ENCODE results near the gene MAST4. TPM values are rescaled to one million over a fixed set of nuclear protein-coding genes. Genes with fewer than 3 reads are reported as not detected.

Gene MAST4
- total RNA-seq, 1 experiment from 2014 or later = 10.9 TPM

DNA sequence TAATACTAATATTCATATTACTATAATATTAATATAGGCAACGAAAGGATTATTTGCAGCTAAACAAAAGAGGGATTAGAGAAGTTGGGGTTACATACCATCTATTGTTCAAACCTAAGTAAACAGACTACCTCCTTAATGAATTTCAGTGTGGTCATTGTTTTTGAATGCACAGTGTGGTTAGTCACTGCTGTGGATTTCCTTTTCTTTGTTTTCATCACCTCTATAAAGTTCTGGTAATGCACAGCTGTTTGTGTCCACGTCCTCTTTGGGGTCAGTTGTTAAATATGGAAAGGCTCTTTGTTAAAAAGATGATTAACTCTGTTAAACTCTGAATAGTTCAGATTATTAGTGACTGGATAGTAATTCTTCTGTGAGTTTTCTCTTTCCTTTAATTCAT is 233.6 kb downstream of the MAST4 start:
- intact Hi-C loops (cut with micrococcal nuclease; ENCODE audit: unreplicated experiment) = no loop called here
- DNase-seq = no peak
- no peaks in the 10 kb centered on the region for H3K27me3 Mint-ChIP-seq (ENCODE audit: unreplicated experiment)
- no peaks in the 10 kb centered on the region for H3K9me3 Mint-ChIP-seq (ENCODE audit: low read depth, unreplicated experiment)
- no peak overlapping the region for H3K4me3 Mint-ChIP-seq (ENCODE audit: low read depth, unreplicated experiment)
- peaks cover 4% of the 10 kb centered on the region for H3K36me3 Mint-ChIP-seq (ENCODE audit: insufficient read depth, unreplicated experiment)
- H3K27ac Mint-ChIP-seq (ENCODE audit: unreplicated experiment) = no peak overlapping the region
- CTCF ChIA-PET = interaction anchor here (1.6 to 2.1 kb wide), 2 partner anchors 11 kb away, joined by 3 to 8 read pairs; no protein-coding TSS in a partner anchor
- TF ChIP-seq, protein P1, sequence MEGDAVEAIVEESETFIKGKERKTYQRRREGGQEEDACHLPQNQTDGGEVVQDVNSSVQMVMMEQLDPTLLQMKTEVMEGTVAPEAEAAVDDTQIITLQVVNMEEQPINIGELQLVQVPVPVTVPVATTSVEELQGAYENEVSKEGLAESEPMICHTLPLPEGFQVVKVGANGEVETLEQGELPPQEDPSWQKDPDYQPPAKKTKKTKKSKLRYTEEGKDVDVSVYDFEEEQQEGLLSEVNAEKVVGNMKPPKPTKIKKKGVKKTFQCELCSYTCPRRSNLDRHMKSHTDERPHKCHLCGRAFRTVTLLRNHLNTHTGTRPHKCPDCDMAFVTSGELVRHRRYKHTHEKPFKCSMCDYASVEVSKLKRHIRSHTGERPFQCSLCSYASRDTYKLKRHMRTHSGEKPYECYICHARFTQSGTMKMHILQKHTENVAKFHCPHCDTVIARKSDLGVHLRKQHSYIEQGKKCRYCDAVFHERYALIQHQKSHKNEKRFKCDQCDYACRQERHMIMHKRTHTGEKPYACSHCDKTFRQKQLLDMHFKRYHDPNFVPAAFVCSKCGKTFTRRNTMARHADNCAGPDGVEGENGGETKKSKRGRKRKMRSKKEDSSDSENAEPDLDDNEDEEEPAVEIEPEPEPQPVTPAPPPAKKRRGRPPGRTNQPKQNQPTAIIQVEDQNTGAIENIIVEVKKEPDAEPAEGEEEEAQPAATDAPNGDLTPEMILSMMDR (IDR thresholded peaks at IDR 0.05; ENCODE audit: unreplicated experiment) = no peak
- peaks cover 28% of the 10 kb centered on the region for H3K4me1 Mint-ChIP-seq (ENCODE audit: low read depth, unreplicated experiment)
- no TSS peak for BruUV-seq (replicated peaks)

DNA sequence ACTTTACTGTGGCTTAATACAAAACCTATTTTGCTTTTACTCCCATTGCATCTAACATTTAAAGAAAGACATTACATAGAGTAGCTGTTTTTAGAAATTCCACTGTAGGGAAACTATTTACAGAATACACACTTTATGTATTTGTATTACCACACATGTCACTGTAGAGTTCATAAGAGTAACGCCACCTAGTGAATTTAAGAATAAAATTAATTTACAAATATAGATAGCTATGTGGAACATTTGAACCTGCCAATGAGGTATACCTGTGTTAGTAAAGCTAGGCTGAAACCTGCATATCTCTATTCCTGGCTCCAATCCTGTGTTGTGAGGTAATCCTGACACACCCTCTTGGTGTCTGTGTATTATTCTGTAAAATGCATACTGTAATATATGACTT is 234.4 kb downstream of the MAST4 start:
- intact Hi-C loops (cut with micrococcal nuclease; ENCODE audit: unreplicated experiment) = no loop called here
- no TSS peak for BruUV-seq (replicated peaks)
- no peaks in the 10 kb centered on the region for H3K9me3 Mint-ChIP-seq (ENCODE audit: low read depth, unreplicated experiment)
- H3K4me1 Mint-ChIP-seq (ENCODE audit: low read depth, unreplicated experiment) = peaks cover 28% of the 10 kb centered on the region
- TF ChIP-seq, protein P1 (IDR thresholded peaks at IDR 0.05; ENCODE audit: unreplicated experiment) = no peak
- CTCF ChIA-PET = interaction anchor here (1.0 to 2.1 kb wide), 2 partner anchors 8 to 10 kb away, joined by 3 to 8 read pairs; no protein-coding TSS in a partner anchor
- DNase-seq = no peak
- peaks cover 4% of the 10 kb centered on the region for H3K36me3 Mint-ChIP-seq (ENCODE audit: insufficient read depth, unreplicated experiment)
- H3K27ac Mint-ChIP-seq (ENCODE audit: unreplicated experiment) = no peak overlapping the region
- no peaks in the 10 kb centered on the region for H3K27me3 Mint-ChIP-seq (ENCODE audit: unreplicated experiment)
- H3K4me3 Mint-ChIP-seq (ENCODE audit: low read depth, unreplicated experiment) = no peak overlapping the region

DNA sequence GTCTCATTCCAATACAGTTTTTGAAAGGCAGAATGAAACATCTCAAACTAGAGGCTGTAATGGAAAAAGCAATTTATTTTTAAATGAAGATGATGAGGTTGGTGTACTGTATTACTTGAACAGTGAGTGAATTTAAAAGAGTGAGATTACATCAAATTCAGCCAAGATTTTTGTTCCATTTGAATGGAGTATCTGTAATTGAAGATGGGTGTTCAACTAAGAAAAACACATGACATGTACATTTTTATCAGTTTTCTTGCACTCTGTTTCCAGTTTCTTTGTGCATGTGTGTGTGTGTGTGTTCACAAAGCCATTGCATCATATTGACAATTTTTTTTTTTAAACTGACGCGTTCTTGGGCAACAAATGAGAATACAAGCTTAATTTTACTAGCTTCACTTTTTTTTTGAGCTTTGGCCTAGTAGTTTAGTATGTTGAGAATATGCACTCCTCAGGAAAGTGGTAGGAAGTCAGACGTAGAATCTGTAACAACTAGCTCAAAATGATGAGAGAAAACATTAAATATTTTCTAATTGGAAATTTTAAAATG is 243.5 kb downstream of the MAST4 start:
- Mint-ChIP-seq H3K27ac (ENCODE audit: unreplicated experiment) (no peak overlapping the region), H3K4me1 (ENCODE audit: low read depth, unreplicated experiment) (no peaks in the 10 kb centered on the region), H3K36me3 (ENCODE audit: insufficient read depth, unreplicated experiment) (no peaks in the 10 kb centered on the region), H3K4me3 (ENCODE audit: low read depth, unreplicated experiment) (no peak overlapping the region), H3K27me3 (ENCODE audit: unreplicated experiment) (no peaks in the 10 kb centered on the region), H3K9me3 (ENCODE audit: low read depth, unreplicated experiment) (no peaks in the 10 kb centered on the region)
- CTCF ChIA-PET = interaction anchor here (0.7 to 1.3 kb wide), 2 partner anchors 9 to 400 kb away, joined by 3 to 8 read pairs; no protein-coding TSS in a partner anchor
- DNase-seq = no peak
- TF ChIP-seq, protein P1 (IDR thresholded peaks at IDR 0.05; ENCODE audit: unreplicated experiment) = no peak
- no TSS peak for BruUV-seq (replicated peaks)
- intact Hi-C loops (cut with micrococcal nuclease; ENCODE audit: unreplicated experiment) = no loop called here

DNA sequence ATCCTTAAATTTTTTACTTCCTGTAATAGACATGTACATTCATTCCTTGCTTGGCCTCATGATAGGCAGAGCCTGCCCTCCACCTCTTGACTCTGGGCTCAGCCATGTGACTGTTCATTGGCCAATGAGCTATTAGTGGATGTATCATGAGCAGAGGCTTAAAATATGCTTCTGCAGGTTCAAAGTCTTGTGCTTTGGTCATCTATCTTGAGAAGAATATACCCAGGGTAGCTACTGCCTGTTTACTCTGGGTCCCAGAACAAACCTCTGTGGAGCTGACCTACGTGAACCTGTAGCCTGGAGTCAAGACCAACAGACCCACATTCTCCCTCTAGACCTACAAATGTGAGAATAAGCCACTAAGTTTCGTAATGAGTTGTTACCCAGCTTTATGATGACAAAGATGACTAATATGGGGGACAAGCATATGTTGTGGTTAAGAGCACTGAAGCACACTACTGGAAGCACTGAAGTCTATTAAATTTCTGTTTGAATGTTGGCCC is 244.4 kb downstream of the MAST4 start:
- BruUV-seq (replicated peaks) = no TSS peak
- intact Hi-C loops (cut with micrococcal nuclease; ENCODE audit: unreplicated experiment) = no loop called here
- Mint-ChIP-seq H3K27me3 (ENCODE audit: unreplicated experiment) (no peaks in the 10 kb centered on the region), H3K27ac (ENCODE audit: unreplicated experiment) (no peak overlapping the region), H3K4me1 (ENCODE audit: low read depth, unreplicated experiment) (no peaks in the 10 kb centered on the region), H3K36me3 (ENCODE audit: insufficient read depth, unreplicated experiment) (no peaks in the 10 kb centered on the region), H3K9me3 (ENCODE audit: low read depth, unreplicated experiment) (no peaks in the 10 kb centered on the region), H3K4me3 (ENCODE audit: low read depth, unreplicated experiment) (no peak overlapping the region)
- TF ChIP-seq, protein P1 (IDR thresholded peaks at IDR 0.05; ENCODE audit: unreplicated experiment) = no peak
- DNase-seq = no peak
- CTCF ChIA-PET = interaction anchor here (1.3 kb wide), 1 partner anchor 10 kb away, joined by 8 read pairs; no protein-coding TSS in a partner anchor
